H1 (cell line): Measurements from ENCODE around the gene PRKAR1B. TPM values are rescaled to one million over a fixed set of nuclear protein-coding genes. Genes with fewer than 3 reads are reported as not detected.

Experiments
- CHD7 ChIP-seq: fragments of 300-600 bp; sonication (generic); IDR thresholded peaks from 2 replicates; pipeline ENCODE4 v1.7.1; 2012; ENCODE audit warnings: low read length, moderate library complexity, mild to moderate bottlenecking, inconsistent platforms; ENCODE audit not compliant: insufficient replicate concordance
- GTF2F1 ChIP-seq: IDR thresholded peaks from 2 replicates; pipeline ENCODE4 v1.6.1; 2012; ENCODE audit warnings: low read depth, low read length, improper control_type of control experiment, borderline replicate concordance
- polyA plus RNA-seq, 7 experiments: library from polyadenylated mRNA; depleted of rRNA in 3 of 7; stranded (reverse) in 5 of 7; unstranded in 2 of 7; fragments of >200 nt in 5 of 7; fragments of 200-250 nt in 2 of 7; gene quantifications; 1 replicate in 5 of 7; 2 replicates in 1 of 7; 4 replicates in 1 of 7; pipeline versions ENCODE4 v1.2.1 to v1.2.3, GENCODE V29; 2011 to 2013; ENCODE audit warnings: missing spikeins in 2 of 7, mixed read lengths in 2 of 7
- total RNA-seq: library from RNA; stranded (reverse); fragmentation: NEBNext Ultra II Directional; extraction: Animal tissue kit (Norgen Biotek cat#: 25700); gene quantifications from 2 replicates; pipeline ENCODE4 v1.2.1, GENCODE V29; 2021

PRKAR1B gene
- total and polyA plus RNA-seq, 2 of the 8 experiments (the other 6 are each of a cell fraction or from before 2014, with no cell fraction given) = 12.3 to 55.7 TPM

GRCh38 chr7:549891-550625 lies 177.0 kb downstream of the PRKAR1B start (continued):
- no peak for TF ChIP-seq CHD7
- TF ChIP-seq GTF2F1 = no peak
- TF ChIP-seq, all 59 proteins: peak for 0
